Ammon's horn (tissue), 1 donor: ENCODE results near the gene MOGAT1.
"Not testable (repeated sequence)": the region's sequence is repeated elsewhere in the genome, so short reads cannot be mapped to it uniquely, and the experiment has no call there.

Experiments
- DNase-seq: peaks from one replicate; pipeline ENCODE4 v3.0.0-alpha.2; 2016; ENCODE audit warnings: low spot score

Gene MOGAT1

DNA sequence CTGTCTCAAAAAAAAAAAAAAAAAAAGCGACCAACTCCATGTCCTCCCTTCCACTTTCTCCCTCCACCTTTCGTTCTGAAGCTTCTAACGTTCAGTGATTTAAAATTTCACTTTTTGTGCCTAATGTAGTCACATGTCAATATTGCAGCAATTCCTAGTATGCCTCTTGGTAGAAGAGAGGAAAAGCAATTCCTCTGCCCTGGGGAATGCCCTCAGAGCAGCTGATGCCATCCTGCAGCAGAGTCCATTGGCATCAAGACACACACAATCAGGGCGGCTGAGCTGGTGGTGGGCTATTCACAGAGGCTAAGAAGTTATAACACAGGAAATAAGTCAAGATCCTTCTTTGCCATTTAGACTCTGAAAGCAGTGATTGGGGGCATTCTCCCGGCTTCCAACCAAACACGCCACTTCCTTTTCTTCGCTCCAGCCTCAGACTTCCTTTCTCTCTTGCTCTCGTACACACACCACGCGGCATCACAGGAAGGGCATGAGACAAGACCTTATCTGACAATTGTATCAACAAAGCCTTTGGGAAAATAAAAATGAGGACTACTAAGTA, 71.9 kb downstream of the MOGAT1 start:
- DNase-seq, result peak; percentile 49

DNA sequence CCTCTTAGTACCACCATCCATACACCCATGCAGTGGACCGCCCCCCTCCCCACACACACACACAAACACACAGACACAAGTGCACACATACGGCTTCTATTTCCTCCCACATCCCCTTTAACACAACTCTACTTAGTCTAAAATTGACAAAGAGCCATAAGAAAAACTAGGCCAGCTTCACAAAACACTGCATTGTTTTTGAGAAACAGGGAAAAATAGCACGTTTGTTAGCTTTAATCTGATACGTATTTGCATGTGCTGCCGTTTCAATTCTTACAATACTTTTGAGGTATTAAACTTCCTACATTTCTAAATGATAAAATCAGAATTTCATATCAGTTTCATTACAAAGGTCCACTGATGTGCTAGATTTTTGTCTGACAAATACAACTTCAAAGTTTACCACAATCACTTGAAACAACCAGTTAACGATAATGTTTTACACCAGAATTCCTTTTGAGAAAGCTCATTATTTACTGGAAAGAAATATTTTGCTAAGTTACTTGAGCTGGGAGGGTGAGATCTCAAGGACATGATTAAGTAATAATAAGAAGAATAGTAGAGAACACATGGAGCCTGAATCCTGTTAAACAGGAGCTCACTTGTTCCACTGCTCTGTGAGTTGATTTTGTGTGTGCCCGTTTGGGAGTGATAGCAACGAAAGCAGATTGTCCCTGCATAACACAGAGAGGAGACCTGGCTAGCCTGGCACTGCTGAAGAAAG, 74.5 kb downstream of the MOGAT1 start:
- peak; percentile 31 for DNase-seq

DNA sequence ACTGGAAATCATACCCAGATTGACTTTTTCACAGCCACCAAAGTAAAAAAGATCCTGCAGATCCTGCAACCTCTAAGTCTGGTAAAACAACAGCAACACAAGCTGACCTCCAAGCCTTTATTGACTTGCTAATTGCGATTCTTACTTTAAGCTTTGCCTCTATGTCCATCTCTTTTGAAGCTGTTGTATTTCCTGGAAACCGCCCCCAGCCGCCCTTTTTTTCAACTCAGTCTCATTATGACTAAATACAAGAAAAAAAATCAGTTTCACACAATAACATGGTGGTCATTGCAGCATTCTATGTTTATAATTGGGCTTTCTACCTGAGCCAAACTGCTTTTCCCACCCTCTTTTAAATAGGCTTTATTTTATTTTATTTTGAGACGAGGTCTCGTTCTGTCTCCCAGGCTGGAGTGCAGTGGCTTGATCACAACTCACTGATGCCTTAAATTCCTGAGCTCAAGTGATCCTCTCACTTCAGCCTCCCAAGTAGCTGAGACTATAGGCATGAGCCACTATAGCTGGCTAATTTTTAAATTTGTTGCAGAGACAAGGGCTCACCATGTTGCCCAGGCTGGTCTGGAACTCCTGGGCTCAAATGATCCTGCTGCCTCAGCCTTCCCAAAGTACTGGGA, 76.2 kb downstream of the MOGAT1 start:
- DNase-seq, result no peak

DNA sequence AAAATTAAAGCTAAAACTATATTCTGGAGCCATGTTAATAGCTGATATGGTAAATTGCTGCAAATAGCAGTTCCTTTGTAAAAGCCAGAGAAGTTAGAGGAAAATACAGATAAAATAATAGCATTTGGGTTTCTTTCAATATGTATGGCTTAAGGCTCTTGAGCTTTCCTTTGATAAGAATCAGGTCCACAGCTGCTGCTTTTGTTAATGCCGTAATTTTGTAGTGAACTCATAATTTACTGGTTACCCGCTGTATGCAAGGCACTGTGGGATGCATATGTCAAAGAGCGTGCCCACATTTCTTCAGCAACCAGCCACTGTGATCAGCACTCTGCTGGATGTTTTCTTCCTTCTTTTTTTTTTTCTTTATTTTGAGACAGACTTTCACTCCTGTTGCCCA, 79.1 kb downstream of the MOGAT1 start:
- no peak for DNase-seq

DNA sequence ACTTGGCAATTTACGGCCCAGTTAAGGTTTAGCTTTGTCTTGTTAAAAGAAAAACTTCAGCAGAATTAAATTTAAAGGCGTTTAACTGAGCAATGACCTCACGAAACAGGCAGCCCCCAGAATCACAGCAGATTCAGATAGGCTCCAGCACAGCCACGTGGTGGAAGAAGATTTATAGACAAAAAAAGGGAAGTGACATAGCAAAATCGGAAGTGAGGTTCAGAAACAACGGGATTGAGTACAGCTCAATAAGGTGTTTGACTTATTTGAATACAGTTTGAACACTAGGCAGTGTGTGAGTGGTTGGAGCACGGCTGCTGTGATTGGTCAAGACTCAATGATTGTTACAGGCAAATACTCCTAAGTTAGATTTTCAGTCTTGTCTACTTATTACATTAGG, 79.8 kb downstream of the MOGAT1 start:
- DNase-seq, result no peak

DNA sequence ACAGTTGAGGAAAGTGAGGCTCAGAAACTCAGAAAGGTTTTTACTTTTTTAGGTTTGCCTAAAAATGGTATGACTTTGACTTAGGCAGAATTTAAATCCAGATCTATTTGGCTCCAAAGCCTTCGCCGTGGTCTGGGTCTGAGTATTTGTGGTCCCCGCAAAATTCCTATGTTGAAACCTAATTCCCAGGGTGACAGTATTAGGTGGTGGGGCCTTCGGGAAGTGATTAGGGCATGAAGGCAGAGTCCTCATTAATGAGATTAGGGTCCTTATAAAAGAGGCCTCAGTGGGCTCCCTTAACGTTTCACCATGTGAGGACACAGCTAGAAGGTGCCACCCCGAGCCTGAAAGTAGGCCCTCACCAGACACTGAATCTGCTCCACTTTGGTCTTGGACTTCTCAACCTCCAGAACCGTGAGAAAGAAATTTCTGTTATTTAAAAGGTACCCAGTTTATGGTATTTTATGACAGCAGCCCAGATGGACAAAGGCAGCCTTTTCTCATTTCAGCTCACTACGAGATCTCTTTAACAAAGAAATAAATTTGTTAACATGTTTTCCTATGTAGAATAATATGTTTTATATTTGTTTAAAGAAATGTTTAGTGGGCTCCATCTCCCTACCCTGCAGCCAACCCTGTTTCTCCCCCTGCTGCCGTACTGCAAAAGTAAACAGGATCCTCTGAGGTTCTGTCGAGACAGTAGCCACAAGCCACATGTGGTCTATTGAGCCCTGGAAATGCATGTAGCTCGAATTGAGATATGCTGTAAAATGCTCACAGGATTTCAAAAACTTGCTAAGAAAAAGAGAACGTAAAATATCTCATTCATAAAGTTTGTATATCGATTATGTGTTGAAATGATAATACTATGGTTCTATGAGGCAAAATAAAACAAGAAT, 80.6 kb downstream of the MOGAT1 start:
- no peak for DNase-seq

DNA sequence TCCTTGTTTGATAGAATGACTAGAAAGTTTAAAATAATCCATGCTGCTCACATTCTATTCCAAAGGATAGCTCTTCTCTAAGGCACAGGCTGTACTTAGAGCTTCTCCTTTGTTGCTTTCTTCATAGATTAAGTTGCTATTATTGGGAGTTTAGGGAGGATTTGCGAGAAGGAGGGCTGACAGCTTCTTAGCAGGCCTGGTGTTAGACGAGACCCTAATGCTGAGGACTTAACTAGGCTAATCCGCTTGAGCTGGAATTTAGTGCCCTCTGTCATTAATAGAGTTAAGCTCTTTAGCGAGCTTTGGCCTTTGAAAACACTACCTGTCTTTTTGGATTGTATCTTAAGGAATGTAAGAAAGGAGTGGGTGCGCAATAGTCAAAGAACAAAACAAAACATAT, 81.3 kb downstream of the MOGAT1 start:
- DNase-seq, result no peak

DNA sequence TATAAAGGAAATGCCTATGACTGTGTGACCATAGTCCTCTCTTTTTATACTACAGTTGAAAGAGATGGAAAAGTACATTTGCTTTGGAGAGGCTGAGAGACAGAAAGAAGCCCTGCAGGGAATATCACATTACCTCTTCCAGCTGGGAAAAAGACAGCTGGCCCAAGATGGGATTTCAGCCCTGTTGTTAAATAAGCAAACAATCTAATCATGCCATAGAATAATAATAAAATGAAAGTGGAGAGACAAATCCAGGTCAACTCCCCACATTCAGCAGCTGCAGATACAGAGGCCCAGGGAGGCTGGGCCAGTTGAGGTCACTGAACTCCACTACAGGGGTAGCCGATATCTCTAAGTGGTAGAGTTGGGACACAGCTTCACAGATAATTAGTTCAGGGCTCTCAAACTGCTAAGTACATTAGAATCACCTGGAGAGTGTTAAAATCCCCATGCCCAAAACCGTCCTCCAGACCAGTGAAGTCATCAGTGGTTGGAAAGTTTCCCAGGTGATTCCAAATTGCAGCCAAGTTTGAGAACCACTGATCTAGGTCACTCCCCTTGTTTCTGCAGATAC, 81.9 kb downstream of the MOGAT1 start:
- no peak for DNase-seq

DNA sequence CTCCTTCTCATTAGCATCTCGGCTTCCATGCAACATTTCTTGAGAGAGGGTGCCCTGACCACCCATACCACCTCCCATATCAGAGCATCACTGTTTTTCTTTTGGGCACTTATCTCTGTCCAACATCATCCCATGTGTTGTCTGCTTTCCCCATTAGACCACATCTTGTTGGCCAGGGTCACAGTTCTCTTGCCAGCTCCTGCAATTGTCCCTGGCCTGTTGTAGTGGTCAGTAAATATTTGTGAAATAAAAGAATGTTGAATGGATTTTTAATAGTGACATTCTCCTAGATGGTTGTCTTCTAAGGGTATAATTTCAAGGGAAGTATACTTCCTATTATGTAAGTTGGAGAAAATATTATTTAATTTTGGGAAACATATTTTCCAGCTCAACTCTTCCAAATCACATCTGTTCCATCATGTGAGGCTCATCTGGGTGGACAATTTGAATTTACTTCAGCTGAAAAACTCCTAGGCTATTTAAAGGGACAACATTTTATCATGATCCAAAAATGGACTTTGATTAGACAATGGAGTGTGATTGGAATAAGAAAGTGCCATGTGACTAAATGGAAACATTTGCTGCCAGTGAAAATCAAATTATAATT, 83.0 kb downstream of the MOGAT1 start:
- no peak for DNase-seq

DNA sequence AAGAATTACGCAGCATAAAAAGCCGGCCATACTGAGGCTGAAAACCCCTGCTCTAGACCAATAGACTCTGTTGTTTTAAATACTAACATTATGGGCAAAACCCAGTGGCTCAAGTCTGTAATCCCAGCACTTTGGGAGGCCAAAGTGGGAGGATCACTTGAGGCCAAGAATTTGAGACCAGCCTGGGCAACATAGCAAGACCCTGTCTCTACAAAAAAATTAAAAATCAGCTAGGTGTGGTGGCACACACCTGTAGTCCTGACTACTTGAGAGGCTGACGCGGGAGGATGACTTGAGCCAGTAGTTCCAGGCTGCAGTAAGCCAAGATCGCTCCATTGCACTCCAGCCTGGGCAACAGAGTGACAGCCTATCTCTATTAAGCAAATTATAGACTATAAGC, 84.1 kb downstream of the MOGAT1 start:
- not testable (repeated sequence) for DNase-seq

DNA sequence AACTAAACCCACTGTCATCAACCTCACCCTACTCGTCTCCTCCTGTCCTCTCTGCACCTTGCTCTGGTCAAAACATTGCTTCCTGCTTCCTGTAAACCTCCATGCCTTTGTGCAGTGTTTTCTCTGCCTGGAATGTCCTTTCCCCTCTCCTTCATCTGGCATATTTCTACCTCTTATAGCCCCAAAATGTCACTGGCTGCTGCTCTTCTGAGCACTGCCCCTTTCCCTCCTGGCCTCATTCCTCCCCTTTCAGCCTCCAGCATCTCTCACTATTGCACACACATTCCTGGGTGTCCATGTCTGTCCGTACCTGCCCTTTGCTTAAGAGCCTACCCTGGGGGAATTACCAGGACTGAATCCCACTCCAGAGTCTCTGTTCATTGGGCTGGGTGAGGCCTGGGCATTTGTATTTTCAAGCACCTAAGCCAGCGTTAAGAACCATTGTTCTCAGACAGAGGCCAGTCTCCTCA, 84.9 kb downstream of the MOGAT1 start:
- no peak for DNase-seq

DNA sequence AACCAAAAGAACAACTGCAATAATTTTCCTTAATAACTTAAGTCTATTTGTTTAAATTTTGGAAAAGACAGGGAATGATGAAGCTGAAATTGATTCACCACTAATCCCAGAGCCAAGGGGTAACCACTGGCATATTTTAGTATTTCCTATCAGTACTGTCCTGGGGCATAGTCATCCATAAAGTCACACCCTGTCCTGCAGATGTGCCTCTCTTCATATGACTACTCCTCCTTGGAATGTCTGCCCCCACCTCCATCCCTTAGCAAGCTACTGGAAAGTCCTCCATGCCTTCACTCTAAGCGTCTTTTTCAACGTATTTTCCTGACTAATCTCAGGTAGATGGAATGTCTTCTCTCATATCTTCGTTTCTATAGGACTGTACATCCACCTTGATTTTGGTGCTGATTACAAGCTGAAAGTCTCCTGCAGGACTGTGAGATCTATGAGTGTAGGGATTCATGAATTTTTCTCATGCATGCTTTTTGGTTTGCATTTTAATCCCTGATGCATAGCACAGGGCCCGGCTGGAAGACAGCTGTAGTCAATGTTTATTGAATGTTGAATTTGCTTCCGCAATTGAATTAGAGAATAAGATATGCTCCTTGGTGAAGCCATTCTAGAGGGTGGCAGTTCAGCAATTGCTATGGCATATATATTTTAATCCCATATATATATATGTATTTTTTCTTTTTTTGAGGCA, 85.6 kb downstream of the MOGAT1 start:
- no peak for DNase-seq
